GM18517 (cell line): ENCODE measurements around the gene CCDC171.
"Not testable (repeated sequence)": the region's sequence is repeated elsewhere in the genome, so short reads cannot be mapped to it uniquely, and the experiment has no call there.

ENCODE experiments used
- ATAC-seq: cut with Tn5 transposase; IDR thresholded peaks from one replicate; pipeline ENCODE4 v1.9.1; 2021; ENCODE audit warnings: mild to moderate bottlenecking, moderate library complexity; ENCODE audit not compliant: unreplicated experiment

Gene CCDC171

GRCh38 chr9:15693701-15694100 lies 140.9 kb downstream of the CCDC171 start:
- ATAC-seq: no peak

- no peak for ATAC-seq
Measured at GRCh38 chr9:15696979-15697378, 144.1 kb downstream of the CCDC171 start.

GRCh38 chr9:15697446-15697851 lies 144.6 kb downstream of the CCDC171 start:
- no peak for ATAC-seq

GRCh38 chr9:15699876-15700559 lies 147.2 kb downstream of the CCDC171 start:
- ATAC-seq: not testable (repeated sequence)

GRCh38 chr9:15707000-15707399 lies 154.2 kb downstream of the CCDC171 start:
- no peak for ATAC-seq

GRCh38 chr9:15711531-15711930 lies 158.7 kb downstream of the CCDC171 start:
- no peak for ATAC-seq

GRCh38 chr9:15711931-15712330 lies 159.1 kb downstream of the CCDC171 start:
- no peak for ATAC-seq

- ATAC-seq: no peak
Measured at GRCh38 chr9:15714746-15715145, 161.9 kb downstream of the CCDC171 start.

- ATAC-seq: no peak
Measured at GRCh38 chr9:15717290-15717967, 164.6 kb downstream of the CCDC171 start.

GRCh38 chr9:15718423-15718822 lies 165.6 kb downstream of the CCDC171 start:
- ATAC-seq: no peak

GRCh38 chr9:15720861-15721260 lies 168.0 kb downstream of the CCDC171 start:
- no peak for ATAC-seq

- no peak for ATAC-seq
Measured at GRCh38 chr9:15722888-15723287, 170.0 kb downstream of the CCDC171 start.

- no peak for ATAC-seq
Measured at GRCh38 chr9:15724016-15724415, 171.2 kb downstream of the CCDC171 start.

GRCh38 chr9:15724612-15725011 lies 171.8 kb downstream of the CCDC171 start:
- ATAC-seq: no peak

GRCh38 chr9:15725953-15726352 lies 173.1 kb downstream of the CCDC171 start:
- no peak for ATAC-seq

GRCh38 chr9:15729507-15729906 lies 176.7 kb downstream of the CCDC171 start:
- ATAC-seq: no peak

GRCh38 chr9:15735083-15735857 lies 182.4 kb downstream of the CCDC171 start:
- ATAC-seq: no peak

- ATAC-seq: no peak
Measured at GRCh38 chr9:15736569-15736968, 183.7 kb downstream of the CCDC171 start.

GRCh38 chr9:15738011-15738410 lies 185.2 kb downstream of the CCDC171 start:
- no peak for ATAC-seq

GRCh38 chr9:15741015-15741414 lies 188.2 kb downstream of the CCDC171 start:
- no peak for ATAC-seq

GRCh38 chr9:15743512-15743911 lies 190.7 kb downstream of the CCDC171 start:
- peak; percentile 83 for ATAC-seq

GRCh38 chr9:15744196-15744595 lies 191.4 kb downstream of the CCDC171 start:
- ATAC-seq: no peak
